IPS-15b (cell line): ENCODE results near the gene TSEN54.

ENCODE experiments used
- H3K27me3 ChIP-seq: one replicate; pipeline ENCODE4 v1.6.1; 2013; ENCODE audit warnings: low read length; ENCODE audit not compliant: control insufficient read depth, insufficient read depth
- H3K36me3 ChIP-seq: one replicate; pipeline ENCODE4 v1.6.1; 2013; ENCODE audit warnings: low read length; ENCODE audit not compliant: control insufficient read depth, insufficient read depth
- H3K4me1 ChIP-seq: one replicate; pipeline ENCODE4 v1.6.1; 2013; ENCODE audit warnings: mild to moderate bottlenecking, low read length; ENCODE audit not compliant: control insufficient read depth, insufficient read depth
- H3K4me3 ChIP-seq: one replicate; pipeline ENCODE4 v1.5.1; 2013; ENCODE audit warnings: low read depth, low read length
- H3K9ac ChIP-seq: one replicate; pipeline ENCODE4 v1.6.1; 2013; ENCODE audit warnings: low read depth, mild to moderate bottlenecking, low read length
- H3K9me3 ChIP-seq: one replicate; pipeline ENCODE4 v1.6.1; 2013; ENCODE audit warnings: mild to moderate bottlenecking, low read length; ENCODE audit not compliant: control insufficient read depth, insufficient read depth

TSEN54 gene

DNA sequence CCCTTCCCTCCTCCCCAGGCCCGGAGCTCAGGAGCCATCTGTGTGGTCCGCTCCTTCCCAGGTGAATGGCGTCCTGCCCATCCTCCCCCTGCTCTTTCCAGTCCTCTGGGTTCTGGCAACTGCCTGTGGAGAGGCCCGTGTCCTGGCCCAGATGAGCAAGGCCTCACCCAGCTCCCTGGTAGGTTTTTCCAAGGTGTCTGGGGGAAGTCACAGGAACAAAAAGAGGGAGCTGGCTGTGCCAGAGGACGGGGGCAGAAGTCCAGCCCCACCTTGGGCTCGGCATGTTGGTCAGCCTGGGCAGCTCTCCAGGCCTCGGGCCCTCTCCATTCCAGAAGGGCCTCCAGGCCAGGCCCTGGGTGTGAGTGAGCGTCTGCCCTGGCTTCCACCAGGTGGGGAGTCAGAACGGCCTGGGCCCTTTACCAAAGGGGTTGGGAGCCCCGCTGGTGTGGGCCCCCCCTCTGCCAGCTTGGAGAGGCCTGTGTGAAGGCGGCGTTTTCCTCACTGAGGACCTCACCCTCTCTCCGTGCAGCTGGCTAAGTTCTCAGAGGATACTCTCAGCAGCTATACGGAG lies 26.1 kb upstream of the TSEN54 start:
- Histone ChIP-seq H3K9me3 (no peaks in the 10 kb centered on the region), H3K9ac (no peak overlapping the region), H3K4me3 (no peak overlapping the region), H3K36me3 (peaks cover 16% of the 10 kb centered on the region), H3K4me1 (no peaks in the 10 kb centered on the region), H3K27me3 (no peaks in the 10 kb centered on the region)

GRCh38 chr17:75490953-75491649 lies 25.2 kb upstream of the TSEN54 start:
- Histone ChIP-seq H3K9ac (no peak overlapping the region), H3K9me3 (no peaks in the 10 kb centered on the region), H3K4me3 (no peak overlapping the region), H3K4me1 (no peaks in the 10 kb centered on the region), H3K27me3 (no peaks in the 10 kb centered on the region), H3K36me3 (peaks cover 16% of the 10 kb centered on the region)

DNA sequence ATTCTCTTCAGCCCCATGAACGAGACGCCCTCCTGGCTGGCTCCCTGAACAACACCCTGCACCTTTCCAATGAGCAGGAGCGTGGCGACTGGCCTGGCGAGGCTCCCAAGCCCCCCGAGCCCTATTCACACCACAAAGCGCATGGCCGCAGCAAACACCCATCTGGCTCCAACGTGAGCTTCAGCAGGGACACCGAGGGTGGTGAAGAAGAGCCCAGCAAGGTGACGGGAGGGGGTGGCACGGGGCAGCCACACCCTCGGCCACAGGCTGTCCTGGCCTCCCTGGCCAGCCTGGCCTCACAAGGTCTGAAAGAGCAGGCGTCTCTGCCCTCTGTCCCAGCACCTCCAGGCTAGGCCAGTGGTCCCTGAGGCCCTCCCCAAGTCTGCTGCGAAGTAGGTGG lies 24.6 kb upstream of the TSEN54 start:
- H3K27me3 ChIP-seq: no peaks in the 10 kb centered on the region
- no peaks in the 10 kb centered on the region for H3K4me1 ChIP-seq
- peaks cover 16% of the 10 kb centered on the region for H3K36me3 ChIP-seq
- no peaks in the 10 kb centered on the region for H3K9me3 ChIP-seq
- no peak overlapping the region for H3K9ac ChIP-seq
- no peak overlapping the region for H3K4me3 ChIP-seq

GRCh38 chr17:75492555-75493168 lies 23.7 kb upstream of the TSEN54 start:
- H3K9ac ChIP-seq: no peak overlapping the region
- no peak overlapping the region for H3K4me3 ChIP-seq
- no peaks in the 10 kb centered on the region for H3K9me3 ChIP-seq
- H3K27me3 ChIP-seq: no peaks in the 10 kb centered on the region
- no peaks in the 10 kb centered on the region for H3K4me1 ChIP-seq
- H3K36me3 ChIP-seq: peaks cover 16% of the 10 kb centered on the region

DNA sequence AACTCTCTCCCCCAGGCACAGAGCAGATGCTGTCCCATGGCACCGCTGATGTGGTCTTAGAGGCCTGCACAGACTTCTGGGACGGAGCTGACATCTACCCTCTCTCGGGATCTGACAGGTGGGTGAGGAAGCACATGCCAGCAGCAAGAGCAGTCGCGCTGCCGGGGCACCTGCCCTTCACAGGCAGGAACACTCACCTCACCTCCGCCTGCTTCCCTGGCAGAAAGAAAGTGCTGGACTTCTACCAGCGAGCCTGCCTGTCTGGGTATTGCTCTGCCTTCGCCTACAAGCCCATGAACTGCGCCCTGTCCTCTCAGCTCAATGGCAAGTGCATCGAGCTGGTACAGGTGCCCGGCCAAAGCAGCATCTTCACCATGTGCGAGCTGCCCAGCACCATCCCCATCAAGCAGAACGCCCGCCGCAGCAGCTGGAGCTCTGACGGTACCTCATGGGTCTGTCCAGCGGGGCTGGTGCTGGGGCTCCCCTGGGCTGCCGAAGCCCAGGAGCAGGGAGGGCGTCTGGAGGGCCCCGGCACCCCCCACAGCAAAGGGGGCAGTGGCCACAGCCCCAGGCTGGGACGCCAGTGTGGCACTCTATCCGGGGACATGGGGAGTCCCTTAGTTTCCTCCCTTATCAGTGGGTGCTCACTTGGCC lies 22.7 kb upstream of the TSEN54 start:
- Histone ChIP-seq H3K9ac (no peak overlapping the region), H3K27me3 (no peaks in the 10 kb centered on the region), H3K4me3 (no peak overlapping the region), H3K4me1 (no peaks in the 10 kb centered on the region), H3K9me3 (no peaks in the 10 kb centered on the region), H3K36me3 (peaks cover 16% of the 10 kb centered on the region)

DNA sequence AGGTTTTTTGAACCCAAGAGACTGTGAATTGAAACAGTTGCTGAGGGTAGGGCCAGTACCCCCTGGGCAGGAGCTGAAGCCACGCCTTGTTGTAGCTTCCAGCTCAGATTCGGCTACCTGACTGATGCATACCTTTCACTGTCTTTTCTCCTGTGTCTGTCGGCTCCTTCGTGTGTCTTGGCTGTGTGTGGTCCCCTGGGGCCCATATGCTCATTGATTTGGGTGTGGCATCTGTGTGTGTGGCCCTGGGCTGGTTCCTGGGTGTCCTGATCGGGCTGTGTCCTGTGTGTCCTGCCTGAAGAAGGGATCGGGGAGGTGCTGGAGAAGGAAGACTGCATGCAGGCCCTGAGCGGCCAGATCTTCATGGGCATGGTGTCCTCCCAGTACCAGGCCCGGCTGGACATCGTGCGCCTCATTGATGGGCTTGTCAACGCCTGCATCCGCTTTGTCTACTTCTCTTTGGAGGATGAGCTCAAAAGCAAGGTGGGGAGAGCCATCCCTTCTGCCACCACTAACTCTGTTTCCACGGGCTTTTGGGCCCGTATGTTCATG lies 21.9 kb upstream of the TSEN54 start:
- Histone ChIP-seq H3K36me3 (peaks cover 16% of the 10 kb centered on the region), H3K9ac (no peak overlapping the region), H3K9me3 (no peaks in the 10 kb centered on the region), H3K4me1 (no peaks in the 10 kb centered on the region), H3K27me3 (no peaks in the 10 kb centered on the region), H3K4me3 (no peak overlapping the region)

DNA sequence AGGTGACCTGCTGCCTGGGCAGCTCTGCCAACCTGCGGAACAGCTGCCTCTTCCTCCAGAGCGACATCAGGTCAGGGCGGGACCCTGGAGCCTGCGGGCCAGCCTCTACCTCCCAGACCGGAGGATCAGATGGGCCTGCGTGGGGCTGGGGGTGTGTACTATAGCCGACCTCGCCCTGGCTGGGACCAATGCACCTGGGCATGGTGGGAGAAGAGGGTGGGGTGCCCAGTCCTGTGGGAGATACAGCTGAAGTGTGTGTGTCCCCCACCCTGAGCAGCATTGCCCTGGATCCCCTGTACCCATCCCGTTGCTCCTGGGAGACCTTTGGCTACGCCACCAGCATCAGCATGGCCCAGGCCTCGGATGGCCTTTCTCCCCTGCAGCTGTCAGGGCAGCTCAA lies 20.3 kb upstream of the TSEN54 start:
- H3K4me3 ChIP-seq: no peak overlapping the region
- no peaks in the 10 kb centered on the region for H3K9me3 ChIP-seq
- H3K4me1 ChIP-seq: no peaks in the 10 kb centered on the region
- peaks cover 25% of the 10 kb centered on the region for H3K36me3 ChIP-seq
- H3K9ac ChIP-seq: no peak overlapping the region
- no peaks in the 10 kb centered on the region for H3K27me3 ChIP-seq

DNA sequence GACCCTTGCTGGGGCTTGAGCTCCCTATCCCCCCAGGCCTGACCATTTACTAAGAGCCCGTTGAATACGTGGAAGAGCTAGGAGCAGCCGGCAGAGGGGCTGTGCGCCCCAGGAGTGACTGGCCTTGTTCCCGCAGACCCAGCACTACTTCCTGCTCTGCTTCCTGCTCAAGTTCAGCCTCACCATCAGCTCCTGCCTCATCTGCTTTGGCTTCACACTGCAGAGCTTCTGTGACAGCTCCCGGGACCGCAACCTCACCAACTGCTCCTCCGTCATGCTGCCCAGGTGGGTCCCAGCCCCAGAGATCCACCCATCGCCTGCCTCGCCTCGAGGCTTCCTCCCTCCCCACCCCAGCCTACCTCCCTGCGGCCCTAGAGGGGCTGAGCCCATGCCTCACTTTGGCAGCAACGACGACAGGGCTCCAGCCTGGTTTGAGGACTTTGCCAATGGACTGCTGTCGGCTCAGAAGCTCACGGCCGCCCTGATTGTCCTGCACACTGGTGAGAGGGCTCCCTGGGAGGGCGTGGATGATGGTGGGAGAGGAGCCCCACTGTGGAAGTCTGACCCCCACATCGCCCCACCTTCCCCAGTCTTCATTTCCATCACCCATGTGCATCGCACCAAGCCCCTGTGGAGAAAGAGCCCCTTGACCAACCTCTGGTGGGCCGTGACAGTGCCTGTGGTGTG lies 18.1 kb upstream of the TSEN54 start:
- peaks cover 19% of the 10 kb centered on the region for H3K36me3 ChIP-seq
- H3K27me3 ChIP-seq: no peaks in the 10 kb centered on the region
- no peak overlapping the region for H3K9ac ChIP-seq
- no peaks in the 10 kb centered on the region for H3K9me3 ChIP-seq
- H3K4me3 ChIP-seq: no peak overlapping the region
- H3K4me1 ChIP-seq: no peaks in the 10 kb centered on the region

GRCh38 chr17:75498726-75499213 lies 17.6 kb upstream of the TSEN54 start:
- Histone ChIP-seq H3K9ac (no peak overlapping the region), H3K4me3 (no peak overlapping the region), H3K9me3 (no peaks in the 10 kb centered on the region), H3K4me1 (no peaks in the 10 kb centered on the region), H3K27me3 (no peaks in the 10 kb centered on the region), H3K36me3 (peaks cover 15% of the 10 kb centered on the region)

GRCh38 chr17:75499313-75500022 lies 16.9 kb upstream of the TSEN54 start:
- Histone ChIP-seq H3K27me3 (no peaks in the 10 kb centered on the region), H3K9me3 (no peaks in the 10 kb centered on the region), H3K36me3 (peaks cover 12% of the 10 kb centered on the region), H3K4me1 (no peaks in the 10 kb centered on the region), H3K4me3 (no peak overlapping the region), H3K9ac (no peak overlapping the region)
